Fibroblast of villous mesenchyme (primary cell): ENCODE measurements around the gene CSMD2. TPM values are rescaled to one million over a fixed set of nuclear protein-coding genes. Genes with fewer than 3 reads are reported as not detected.

Source experiments
- DNase-seq: peaks from one replicate; pipeline ENCODE4 v3.0.0-alpha.2; 2010; ENCODE audit warnings: low read depth
- H3K4me3 ChIP-seq: 2 replicates; pipeline ENCODE4 v1.5.1; 2011; ENCODE audit warnings: low read depth, mild to moderate bottlenecking, low read length
- total RNA-seq: library from RNA; depleted of rRNA; stranded (reverse); fragments of >200 nt; gene quantifications from 2 replicates; pipeline ENCODE4 v1.2.3, GENCODE V29; 2012
- TF ChIP-seq, protein P1 (sequence below): IDR thresholded peaks from 2 replicates; pipeline ENCODE4 v1.5.1; 2012; ENCODE audit warnings: low read depth, mild to moderate bottlenecking, low read length; ENCODE audit not compliant: insufficient read depth

CSMD2 gene
- total RNA-seq, 1 donor = 3.0 TPM

DNA sequence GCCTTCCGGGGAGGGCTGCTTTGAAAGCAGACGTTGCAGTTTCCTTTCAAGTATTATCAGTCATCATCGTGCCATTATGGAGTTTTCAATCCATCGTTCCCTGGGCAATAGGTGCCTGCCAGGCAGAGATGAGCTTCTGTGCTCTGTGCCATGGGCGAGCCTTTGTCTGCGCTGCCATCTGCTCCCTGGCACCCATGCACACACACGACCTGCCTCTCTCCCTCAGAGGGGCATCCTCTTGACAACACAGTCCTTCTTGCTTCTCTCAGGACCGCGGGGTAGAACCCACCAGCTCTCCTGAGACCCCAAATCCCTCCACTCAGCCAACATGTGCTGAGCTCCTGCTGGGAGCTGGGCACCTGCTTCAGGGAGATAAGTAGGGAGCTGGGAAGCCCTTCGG lies 151.9 kb downstream of the CSMD2 start:
- no peak for DNase-seq
- no peak overlapping the region for H3K4me3 ChIP-seq
- TF ChIP-seq, protein P1, sequence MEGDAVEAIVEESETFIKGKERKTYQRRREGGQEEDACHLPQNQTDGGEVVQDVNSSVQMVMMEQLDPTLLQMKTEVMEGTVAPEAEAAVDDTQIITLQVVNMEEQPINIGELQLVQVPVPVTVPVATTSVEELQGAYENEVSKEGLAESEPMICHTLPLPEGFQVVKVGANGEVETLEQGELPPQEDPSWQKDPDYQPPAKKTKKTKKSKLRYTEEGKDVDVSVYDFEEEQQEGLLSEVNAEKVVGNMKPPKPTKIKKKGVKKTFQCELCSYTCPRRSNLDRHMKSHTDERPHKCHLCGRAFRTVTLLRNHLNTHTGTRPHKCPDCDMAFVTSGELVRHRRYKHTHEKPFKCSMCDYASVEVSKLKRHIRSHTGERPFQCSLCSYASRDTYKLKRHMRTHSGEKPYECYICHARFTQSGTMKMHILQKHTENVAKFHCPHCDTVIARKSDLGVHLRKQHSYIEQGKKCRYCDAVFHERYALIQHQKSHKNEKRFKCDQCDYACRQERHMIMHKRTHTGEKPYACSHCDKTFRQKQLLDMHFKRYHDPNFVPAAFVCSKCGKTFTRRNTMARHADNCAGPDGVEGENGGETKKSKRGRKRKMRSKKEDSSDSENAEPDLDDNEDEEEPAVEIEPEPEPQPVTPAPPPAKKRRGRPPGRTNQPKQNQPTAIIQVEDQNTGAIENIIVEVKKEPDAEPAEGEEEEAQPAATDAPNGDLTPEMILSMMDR = no peak

DNA sequence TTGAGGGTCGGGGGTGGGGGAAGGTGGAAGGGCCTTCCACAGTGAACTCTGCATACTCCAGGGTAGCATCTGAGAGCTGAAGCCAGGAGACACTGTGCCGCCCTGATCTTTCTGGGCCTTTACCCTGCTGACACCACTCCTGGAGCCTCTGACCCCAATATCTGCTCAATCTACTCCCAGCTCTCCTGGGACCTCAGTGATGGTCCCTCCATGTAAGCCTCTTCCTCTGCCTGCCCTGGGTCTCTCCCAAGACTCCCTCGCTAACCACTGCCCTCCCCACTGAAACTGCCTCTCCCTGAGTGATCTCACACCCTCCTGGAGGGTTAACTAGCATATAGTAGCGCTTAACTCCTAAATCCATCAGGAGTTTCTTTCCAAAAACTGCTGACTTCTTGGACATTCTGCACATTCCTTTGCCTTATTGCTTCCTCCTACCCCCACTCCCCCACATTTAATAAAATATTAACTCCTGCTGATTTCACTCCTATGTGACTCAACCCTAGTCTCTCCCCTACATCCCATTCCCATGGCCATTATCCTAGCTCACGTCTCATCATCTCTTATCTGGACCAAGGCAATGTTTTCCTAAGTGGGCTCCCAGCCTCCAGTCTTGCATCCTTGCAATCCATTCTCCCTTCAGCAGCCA lies 155.6 kb downstream of the CSMD2 start:
- H3K4me3 ChIP-seq = no peak overlapping the region
- TF ChIP-seq, protein P1 = no peak
- DNase-seq = no peak

DNA sequence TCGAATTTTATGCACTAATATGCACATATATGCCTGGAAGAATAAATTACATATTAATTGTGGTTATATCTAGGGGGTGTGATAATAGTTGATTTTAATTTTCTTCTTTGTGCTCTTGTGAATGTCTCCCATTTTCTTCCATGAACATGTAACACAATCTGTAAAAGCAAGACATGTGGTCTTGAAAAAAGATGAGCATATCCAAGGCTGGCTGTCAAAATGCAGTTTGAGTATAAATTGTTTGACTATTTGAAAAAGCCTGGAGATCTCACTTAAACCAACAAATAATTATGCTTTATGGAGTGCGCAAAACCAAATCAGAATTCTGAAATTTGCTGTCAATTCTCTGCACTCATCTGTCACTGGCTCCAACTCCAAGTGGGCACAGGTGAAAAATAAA lies 157.3 kb downstream of the CSMD2 start:
- DNase-seq = no peak
- TF ChIP-seq, protein P1 = no peak
- no peak overlapping the region for H3K4me3 ChIP-seq

DNA sequence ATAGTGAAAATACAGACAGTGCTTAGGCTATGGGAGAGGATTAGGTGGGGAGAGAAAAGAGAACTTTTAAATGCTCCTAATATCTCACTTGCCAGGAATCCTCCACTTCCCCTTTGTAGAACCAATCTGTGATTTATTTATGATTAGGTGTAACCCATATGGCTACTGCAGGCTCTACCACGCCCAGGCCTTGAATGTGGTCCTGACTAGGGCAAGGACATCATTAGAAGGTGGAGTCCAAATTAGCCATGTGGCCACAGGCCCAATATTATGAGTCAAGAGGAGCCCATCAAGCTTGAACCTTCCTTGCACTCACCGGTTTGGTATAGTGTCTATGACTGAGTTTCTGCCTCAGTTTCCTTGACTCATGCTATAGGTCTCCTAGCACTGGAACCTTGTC lies 159.7 kb downstream of the CSMD2 start:
- TF ChIP-seq, protein P1 = no peak
- DNase-seq = no peak
- H3K4me3 ChIP-seq = no peak overlapping the region

DNA sequence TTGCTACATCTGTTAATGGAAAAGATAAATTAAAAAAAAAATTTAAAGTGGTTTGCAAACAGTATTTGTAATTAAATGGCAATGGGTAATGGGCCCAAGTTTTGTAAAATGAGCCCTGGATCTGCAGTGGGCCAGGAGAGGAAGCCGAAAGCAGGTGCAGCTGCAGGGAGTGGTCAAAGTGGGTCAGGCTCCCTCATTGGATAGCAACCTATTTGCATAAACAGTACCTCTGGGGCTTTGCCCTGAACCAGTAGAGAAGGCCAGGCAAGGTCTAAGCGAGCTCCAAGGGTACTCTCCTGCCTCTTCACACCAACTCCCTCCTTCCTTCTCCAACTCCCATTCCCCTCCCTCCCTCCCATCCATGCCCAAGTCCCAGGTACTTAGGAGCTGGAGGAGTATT lies 162.2 kb downstream of the CSMD2 start:
- TF ChIP-seq, protein P1 = no peak

DNA sequence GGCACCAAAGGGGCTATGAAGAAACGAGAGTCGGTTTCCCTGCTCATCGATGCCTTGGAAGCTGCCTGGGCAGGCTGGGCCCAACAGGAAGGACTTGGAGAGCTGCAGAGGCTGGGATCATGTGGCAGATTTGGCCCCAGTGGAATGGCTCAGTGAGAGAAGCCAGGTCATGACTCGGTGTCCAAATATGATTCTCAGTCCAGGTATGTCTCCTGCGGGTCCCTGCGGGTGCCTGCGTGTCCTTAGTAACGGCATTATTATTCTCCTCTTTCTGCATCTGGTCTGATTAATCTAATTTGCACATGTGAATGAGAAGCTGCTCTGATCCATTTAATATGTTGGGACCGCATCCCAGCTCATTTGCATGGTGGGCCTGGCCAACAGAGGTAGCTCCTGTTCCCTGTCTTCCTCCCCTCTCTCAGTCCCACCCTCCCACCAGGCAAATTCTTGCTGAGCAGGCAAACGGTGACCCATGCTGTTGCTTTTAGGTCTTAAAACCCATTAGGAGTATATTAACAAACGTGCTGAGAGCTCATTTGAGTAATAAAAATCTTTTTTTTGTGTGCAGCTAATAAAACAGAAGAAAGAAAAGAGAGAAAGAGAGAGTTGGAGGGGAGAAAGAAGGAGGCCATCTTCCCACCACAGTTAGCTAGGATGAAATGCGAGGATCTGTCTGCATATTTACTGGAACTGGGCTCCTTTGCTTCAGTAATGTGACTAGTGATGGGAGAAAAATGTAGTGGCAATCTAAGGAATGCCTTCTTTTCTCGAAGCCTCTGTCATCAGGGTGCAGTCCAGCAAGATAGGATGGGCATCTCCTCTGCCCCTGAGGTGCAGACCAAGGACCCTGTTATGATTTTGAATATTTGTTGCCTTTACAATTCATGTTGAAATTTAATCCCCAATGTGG lies 167.6 kb downstream of the CSMD2 start:
- no peak for DNase-seq
- no peak overlapping the region for H3K4me3 ChIP-seq
- TF ChIP-seq, protein P1 = no peak

More for the DNA sequence above, 162.2 kb downstream of the CSMD2 start:
- H3K4me3 ChIP-seq = no peak overlapping the region
- no peak for DNase-seq
